Endothelial cell of umbilical vein (primary cell): ENCODE measurements around the gene FAM171A2.
"Not testable (repeated sequence)": the region's sequence is repeated elsewhere in the genome, so short reads cannot be mapped to it uniquely, and the experiment has no call there.

ENCODE experiments used
- EZH2 ChIP-seq: IDR thresholded peaks from 2 replicates; pipeline ENCODE4 v1.6.1; 2012; ENCODE audit warnings: borderline replicate concordance, low read depth, mild to moderate bottlenecking, moderate library complexity, low read length, inconsistent platforms; ENCODE audit not compliant: severe bottlenecking
- FOS ChIP-seq: IDR thresholded peaks from 2 replicates; pipeline ENCODE4 v1.6.1; 2011; ENCODE audit warnings: mild to moderate bottlenecking, low read length, moderate library complexity, borderline replicate concordance; ENCODE audit not compliant: insufficient read depth
- MYC ChIP-seq: IDR thresholded peaks from one replicate; pipeline ENCODE4 v1.6.1; 2011; ENCODE audit warnings: mild to moderate bottlenecking, low read depth, low read length
- POLR2A ChIP-seq: IDR thresholded peaks from 2 replicates; pipeline ENCODE4 v1.6.1; 2012; ENCODE audit warnings: low read depth, mild to moderate bottlenecking, control low read depth, low read length
- POLR2AphosphoS5 ChIP-seq: IDR thresholded peaks from 2 replicates; pipeline ENCODE4 v1.6.1; 2012; ENCODE audit warnings: low read depth, mild to moderate bottlenecking, control low read depth, low read length, moderate library complexity; ENCODE audit not compliant: insufficient read depth
- TF ChIP-seq, protein P1 (sequence below), 2 donors: IDR thresholded peaks; 1 replicate in 1 of 2; 2 replicates in 1 of 2; pipeline ENCODE4 v1.5.1; 2011; ENCODE audit warnings: low read length in 2 of 2, mild to moderate bottlenecking in 2 of 2, moderate library complexity in 2 of 2, control low read depth in 1 of 2, inconsistent platforms in 1 of 2, low read depth in 1 of 2; ENCODE audit not compliant: insufficient read depth in 1 of 2; ENCODE audit errors: extremely low read depth in 1 of 2
- TF ChIP-seq, protein P2 (sequence below): IDR thresholded peaks from 2 replicates; pipeline ENCODE4 v1.6.1; 2011; ENCODE audit not compliant: insufficient read depth, insufficient read length

DNA sequence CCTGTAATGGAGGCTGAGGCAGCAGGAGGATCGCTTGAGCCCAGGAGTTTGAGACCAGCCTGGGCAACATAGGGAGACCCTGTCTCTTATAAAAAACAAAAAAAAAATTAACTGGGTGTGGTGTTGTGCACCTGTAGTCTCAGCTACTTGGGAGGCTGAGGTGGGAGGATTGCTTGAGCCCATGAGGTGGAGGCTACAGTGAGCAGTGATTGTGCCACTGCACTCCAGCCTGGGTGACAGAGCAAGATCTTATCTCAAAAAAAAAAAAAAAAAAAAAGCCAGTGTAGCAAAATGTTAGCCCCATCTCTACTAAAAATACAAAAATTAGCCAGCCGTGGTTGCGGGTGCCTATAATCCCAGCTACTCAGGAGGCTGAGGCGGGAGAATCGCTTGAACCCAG lies 33.4 kb downstream of the FAM171A2 start:
- not testable (repeated sequence) for TF ChIP-seq EZH2, POLR2A, FOS, MYC, POLR2AphosphoS5
- TF ChIP-seq, protein P1, sequence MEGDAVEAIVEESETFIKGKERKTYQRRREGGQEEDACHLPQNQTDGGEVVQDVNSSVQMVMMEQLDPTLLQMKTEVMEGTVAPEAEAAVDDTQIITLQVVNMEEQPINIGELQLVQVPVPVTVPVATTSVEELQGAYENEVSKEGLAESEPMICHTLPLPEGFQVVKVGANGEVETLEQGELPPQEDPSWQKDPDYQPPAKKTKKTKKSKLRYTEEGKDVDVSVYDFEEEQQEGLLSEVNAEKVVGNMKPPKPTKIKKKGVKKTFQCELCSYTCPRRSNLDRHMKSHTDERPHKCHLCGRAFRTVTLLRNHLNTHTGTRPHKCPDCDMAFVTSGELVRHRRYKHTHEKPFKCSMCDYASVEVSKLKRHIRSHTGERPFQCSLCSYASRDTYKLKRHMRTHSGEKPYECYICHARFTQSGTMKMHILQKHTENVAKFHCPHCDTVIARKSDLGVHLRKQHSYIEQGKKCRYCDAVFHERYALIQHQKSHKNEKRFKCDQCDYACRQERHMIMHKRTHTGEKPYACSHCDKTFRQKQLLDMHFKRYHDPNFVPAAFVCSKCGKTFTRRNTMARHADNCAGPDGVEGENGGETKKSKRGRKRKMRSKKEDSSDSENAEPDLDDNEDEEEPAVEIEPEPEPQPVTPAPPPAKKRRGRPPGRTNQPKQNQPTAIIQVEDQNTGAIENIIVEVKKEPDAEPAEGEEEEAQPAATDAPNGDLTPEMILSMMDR (IDR thresholded peaks at IDR 0.05; ENCODE audit: extremely low read depth in 1 of 2, insufficient read depth in 1 of 2, low read depth in 1 of 2, low read length in 2 of 2), result not testable (repeated sequence)
- TF ChIP-seq, protein P2, sequence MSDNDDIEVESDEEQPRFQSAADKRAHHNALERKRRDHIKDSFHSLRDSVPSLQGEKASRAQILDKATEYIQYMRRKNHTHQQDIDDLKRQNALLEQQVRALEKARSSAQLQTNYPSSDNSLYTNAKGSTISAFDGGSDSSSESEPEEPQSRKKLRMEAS, result not testable (repeated sequence)
